K562 (cell line): ENCODE measurements around the gene KATNAL2. TPM values are rescaled to one million over a fixed set of nuclear protein-coding genes. Genes with fewer than 3 reads are reported as not detected.

ENCODE experiments used
- ATAC-seq: fragments of 200-7000 bp; cut with Tn5 transposase; 3 replicates; pipeline ENCODE4 v1.9.1; 2020; ENCODE audit warnings: moderate library complexity
- BruUV-seq: library from RNA; stranded (reverse); fragments of 400-500 nt; replicated peaks from 2 replicates; lab custom pipeline; 2021; lab: Mats Ljungman, UMichigan
- CTCF ChIA-PET: fragments of 300-600 bp; formaldehyde crosslinking; extraction: SDS; loops from one replicate; lab custom pipeline; 2021; ENCODE audit warnings: low intra/inter-chr PET ratio; lab: Yijun Ruan, JAX
- POLR2A ChIA-PET: fragments of 300-600, 350-650 bp; sonication (Branson Sonifier 250); formaldehyde crosslinking; extraction: SDS; loops from one replicate; lab custom pipeline; 2021; ENCODE audit warnings: antibody characterized with exemption, inconsistent platforms; lab: Yijun Ruan, JAX
- DNase-seq, 4 experiments: peaks; one replicate each; pipeline versions ENCODE4 v3.0.0 to v3.0.0-alpha.2; 2011 to 2018; ENCODE audit warnings: low spot score in 3 of 4, mixed read lengths in 3 of 4; ENCODE audit errors: extremely low read depth in 1 of 4
- FAIRE-seq: peaks from 2 replicates; lab custom pipeline; 2011; peaks lifted over from hg19 to GRCh38; lab: Jason Lieb, UNC
- H2AFZ ChIP-seq: 2 replicates; pipeline ENCODE4 v1.6.0; 2011; ENCODE audit warnings: low read depth, low read length, control low read depth, inconsistent platforms
- H3K27ac ChIP-seq: fragments of 200-600 bp; 3 replicates; pipeline ENCODE4 v1.8.0; 2011; ENCODE audit warnings: low read depth, mild to moderate bottlenecking, control low read depth, inconsistent platforms, low read length, moderate library complexity, mixed read lengths; ENCODE audit errors: extremely low read depth
- H3K27me3 ChIP-seq, 2 experiments: fragments of 300-600 bp in 1 of 2; 2 replicates in 1 of 2; 3 replicates in 1 of 2; pipeline versions ENCODE4 v1.6.0 to v1.8.0; 2011; ENCODE audit warnings: inconsistent platforms in 2 of 2, low read length in 2 of 2, mild to moderate bottlenecking in 1 of 2, mixed read lengths in 1 of 2, moderate library complexity in 1 of 2; ENCODE audit not compliant: control insufficient read depth in 2 of 2, insufficient read depth in 2 of 2
- H3K36me3 ChIP-seq: fragments of 300-600 bp; 3 replicates; pipeline ENCODE4 v1.8.0; 2011; ENCODE audit warnings: mild to moderate bottlenecking, low read length, inconsistent platforms; ENCODE audit not compliant: control insufficient read depth, insufficient read depth
- H3K4me1 ChIP-seq, 2 experiments: fragments of 200-600 bp in 1 of 2; replicated peaks in 1 of 2; 2 replicates in 1 of 2; 3 replicates in 1 of 2; pipeline versions ENCODE4 v1.5.1 to v1.8.0; 2011; ENCODE audit warnings: inconsistent platforms in 2 of 2, low read length in 2 of 2, mild to moderate bottlenecking in 1 of 2, mixed read lengths in 1 of 2, moderate library complexity in 1 of 2; ENCODE audit not compliant: control insufficient read depth in 2 of 2, insufficient read depth in 2 of 2
- H3K4me2 ChIP-seq: 2 replicates; pipeline ENCODE4 v1.6.1; 2011; ENCODE audit warnings: low read length, control low read depth, inconsistent platforms, mixed read lengths; ENCODE audit not compliant: insufficient read depth
- H3K4me3 ChIP-seq: fragments of 200-600 bp; sonication (generic), shearing (Covaris generic); 2 replicates; pipeline ENCODE4 v1.5.1; 2016; ENCODE audit warnings: control low read depth, inconsistent platforms
- H3K79me2 ChIP-seq: fragments of 200-600 bp; 3 replicates; pipeline ENCODE4 v1.8.0; 2011; ENCODE audit warnings: low read length, inconsistent platforms; ENCODE audit not compliant: control insufficient read depth, insufficient read depth
- H3K9ac ChIP-seq, 2 experiments: 2 replicates each; pipeline versions ENCODE4 v1.6.0 to v1.6.1; 2011; ENCODE audit warnings: low read depth in 2 of 2, low read length in 2 of 2, control low read depth in 1 of 2, inconsistent platforms in 1 of 2, mild to moderate bottlenecking in 1 of 2, mixed read lengths in 1 of 2; ENCODE audit not compliant: insufficient read depth in 1 of 2
- H3K9me1 ChIP-seq: one replicate; pipeline ENCODE4 v1.6.0; 2011; ENCODE audit warnings: inconsistent platforms, mild to moderate bottlenecking, low read length, moderate library complexity; ENCODE audit not compliant: control insufficient read depth, insufficient read depth
- H3K9me3 ChIP-seq: replicated peaks from 2 replicates; pipeline ENCODE4 v1.5.1; 2011; ENCODE audit warnings: low read depth, low read length, inconsistent platforms; ENCODE audit not compliant: control insufficient read depth, insufficient read depth
- H4K20me1 ChIP-seq: replicated peaks from 2 replicates; pipeline ENCODE4 v1.6.1; 2011; ENCODE audit warnings: low read length, inconsistent platforms, mixed read lengths; ENCODE audit not compliant: control insufficient read depth, insufficient read depth
- CHAMP1 ChIP-seq: fragments of 450-650 bp; IDR thresholded peaks from 2 replicates; pipeline ENCODE4 v1.6.1; 2016; ENCODE audit warnings: mild to moderate bottlenecking
- L3MBTL2 ChIP-seq: fragments of 450-650 bp; IDR thresholded peaks from 2 replicates; pipeline ENCODE4 v1.6.1; 2016; ENCODE audit warnings: mild to moderate bottlenecking, moderate library complexity
- MECOM ChIP-seq: fragments of 250-450 bp; sonication (Bioruptor Pico); IDR thresholded peaks from 2 replicates; pipeline ENCODE4 v1.8.0; 2022; ENCODE audit warnings: inconsistent platforms
- NFE2 ChIP-seq: IDR thresholded peaks from 2 replicates; pipeline ENCODE4 v1.6.1; 2014; ENCODE audit warnings: antibody characterized with exemption, low read depth
- PHF8 ChIP-seq: fragments of 200-600 bp; sonication (generic); IDR thresholded peaks from 2 replicates; pipeline ENCODE4 v1.6.1; 2012; ENCODE audit warnings: mixed run types, mild to moderate bottlenecking, inconsistent platforms, low read length, moderate library complexity, borderline replicate concordance
- POLR3A ChIP-seq: IDR thresholded peaks from 2 replicates; pipeline ENCODE4 v1.6.1; 2011; ENCODE audit warnings: borderline replicate concordance, mild to moderate bottlenecking, moderate library complexity; ENCODE audit not compliant: insufficient read length, insufficient read depth; ENCODE audit errors: extremely low read depth
- PTBP1 ChIP-seq: fragments of 200-400 bp; formaldehyde crosslinking; IDR thresholded peaks from 2 replicates; pipeline ENCODE4 v1.6.1; 2017; ENCODE audit warnings: low read depth, low read length
- SNAPC5 ChIP-seq: fragments of 250-450 bp; sonication (Bioruptor Pico); IDR thresholded peaks from 2 replicates; pipeline ENCODE4 v1.8.0; 2021; ENCODE audit warnings: moderate library complexity, mild to moderate bottlenecking, inconsistent platforms
- TAF7 ChIP-seq: fragments of 450-650 bp; IDR thresholded peaks from 2 replicates; pipeline ENCODE4 v1.6.1; 2016; ENCODE audit warnings: missing genetic modification characterization, missing compliant biosample characterization
- YBX1 ChIP-seq: fragments of 450-650 bp; IDR thresholded peaks from 2 replicates; pipeline ENCODE4 v1.7.1; 2016; ENCODE audit warnings: mild to moderate bottlenecking
- ZFP30 ChIP-seq: fragments of 250-450 bp; sonication (Bioruptor Pico); IDR thresholded peaks from 2 replicates; pipeline ENCODE4 v1.8.0; 2022; ENCODE audit warnings: moderate library complexity, mild to moderate bottlenecking, inconsistent platforms, borderline replicate concordance
- ZNF224 ChIP-seq: sonication (generic); formaldehyde crosslinking; IDR thresholded peaks from 2 replicates; pipeline ENCODE4 v1.8.0; 2022; ENCODE audit warnings: mild to moderate bottlenecking, missing genetic modification reagents
- WGBS: fragments of 100-300 bp; shearing (Covaris generic); methylation state at CpG from one replicate; pipeline ENCODE4 v1.1.6; 2016; ENCODE audit warnings: low coverage, mixed read lengths; ENCODE audit not compliant: insufficient coverage; ENCODE audit errors: missing lambda C conversion rate; 5-methylcytosine and 5-hydroxymethylcytosine counted together
- in situ Hi-C: fragments of 300-500 bp; cut with MboI; formaldehyde crosslinking; loops from 4 replicates; pipeline ENCODE4 v1.15.0; 2018; ENCODE audit warnings: inconsistent platforms, mixed read lengths
- intact Hi-C: fragments of 100-400 bp; cut with micrococcal nuclease; formaldehyde crosslinking; loops from 2 replicates; pipeline ENCODE4 v1.14.2; 2022
- polyA plus RNA-seq, 8 experiments: library from polyadenylated mRNA; depleted of rRNA in 4 of 8; stranded (reverse) in 5 of 8; unstranded in 3 of 8; fragments of >200 nt; fragmentation: Nextera tagmentation in 2 of 8; fragmentation: Illumina TruSeq in 1 of 8; extraction: Ambion mirVana in 2 of 8; extraction: Trizol in 1 of 8; gene quantifications; 2 replicates each; pipeline versions ENCODE4 v1.2.1 to v1.2.3, GENCODE V29; 2011 to 2014; ENCODE audit warnings: inconsistent platforms in 1 of 8, missing spikeins in 1 of 8
- total RNA-seq, 7 experiments: library from RNA; depleted of rRNA in 6 of 7; stranded (reverse); fragments of >200 nt in 6 of 7; fragmentation: Illumina TruSeq in 2 of 7; extraction: Trizol in 2 of 7; gene quantifications; 2 replicates each; pipeline versions ENCODE4 v1.2.1 to v1.2.3, GENCODE V29; 2011 to 2021; ENCODE audit warnings: low replicate concordance in 1 of 7
- TF ChIP-seq, protein P1 (sequence below): fragments of 250-450 bp; sonication (Bioruptor Pico); IDR thresholded peaks from 2 replicates; pipeline ENCODE4 v1.9.0; 2021; ENCODE audit warnings: mild to moderate bottlenecking

KATNAL2 gene
- total and polyA plus RNA-seq, 9 of the 15 experiments (the other 6 are each of a cell fraction or from before 2014, with no cell fraction given), result 0.08 to 1.2 (median 0.48) TPM

DNA sequence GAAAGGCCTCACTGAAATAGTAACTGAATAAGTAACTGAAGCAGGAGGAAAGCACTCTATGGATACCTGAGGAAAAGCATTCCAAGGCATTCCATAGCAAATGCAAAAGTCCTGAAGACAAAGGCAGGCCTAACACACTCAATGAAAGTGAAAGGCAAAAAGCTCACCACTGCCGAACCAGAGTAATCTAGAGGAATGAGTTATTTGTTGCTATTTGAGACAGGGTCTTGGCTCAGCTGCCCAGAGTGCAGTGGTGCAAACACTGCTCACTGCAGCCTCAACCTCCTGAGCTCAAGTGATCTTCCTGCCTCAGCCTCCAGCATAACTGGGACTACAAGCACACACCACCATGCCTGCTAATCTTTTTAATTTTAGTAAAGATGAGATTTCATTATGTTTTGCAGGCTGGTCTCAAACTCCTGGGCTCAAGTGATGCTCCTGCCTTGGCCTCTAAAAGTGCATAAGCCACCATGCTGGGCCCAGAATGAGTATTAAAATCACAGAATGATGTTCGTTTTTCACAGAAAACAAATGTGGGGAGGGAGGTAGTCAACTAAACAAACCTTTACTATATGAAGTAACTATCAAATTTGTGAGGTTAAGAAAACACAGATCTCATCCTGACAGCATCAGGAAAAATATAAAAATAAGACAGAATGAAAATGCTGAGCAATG lies 18.0 kb upstream of the KATNAL2 start:
- H3K36me3 ChIP-seq, result no peaks in the 10 kb centered on the region
- no peaks in the 10 kb centered on the region for H3K27me3 ChIP-seq
- no peak overlapping the region for H3K9ac ChIP-seq
- in situ Hi-C loops (no loop called here), intact Hi-C loops (no loop called here)
- DNase-seq (no peak), FAIRE-seq (no peak), ATAC-seq (peak; percentile 54)
- no peaks in the 10 kb centered on the region for H3K9me1 ChIP-seq
- no peak overlapping the region for H2AFZ ChIP-seq
- H3K4me2 ChIP-seq, result no peak overlapping the region
- no peak overlapping the region for H3K4me3 ChIP-seq
- peaks cover 0 to 8% of the 10 kb centered on the region in 2 experiments; a peak in 3 of 5 replicates for H3K4me1 ChIP-seq
- no peaks in the 10 kb centered on the region for H4K20me1 ChIP-seq
- ChIA-PET POLR2A (interaction anchor here (0.9 kb wide), 1 partner anchor 14 kb away, joined by 3 read pairs; no protein-coding TSS in a partner anchor), CTCF (no interaction called here)
- H3K27ac ChIP-seq, result no peak overlapping the region
- H3K9me3 ChIP-seq, result no peaks in the 10 kb centered on the region
- WGBS, result 38% methylated on average over 2 of the region's 2 CpGs
- peaks cover 75% of the 10 kb centered on the region for H3K79me2 ChIP-seq
- no peak for TF ChIP-seq ZFP30 (CRISPR knock-in tag)
- TF ChIP-seq SNAPC5 (CRISPR knock-in tag), result no peak
- TF ChIP-seq NFE2, result no peak
- TF ChIP-seq PHF8, result no peak
- no peak for TF ChIP-seq CHAMP1
- no peak for TF ChIP-seq MECOM
- TF ChIP-seq TAF7 (tag), result no peak
- TF ChIP-seq POLR3A, result no peak
- no peak for TF ChIP-seq YBX1
- no peak for TF ChIP-seq L3MBTL2
- no peak for TF ChIP-seq PTBP1
- TF ChIP-seq, protein P1, sequence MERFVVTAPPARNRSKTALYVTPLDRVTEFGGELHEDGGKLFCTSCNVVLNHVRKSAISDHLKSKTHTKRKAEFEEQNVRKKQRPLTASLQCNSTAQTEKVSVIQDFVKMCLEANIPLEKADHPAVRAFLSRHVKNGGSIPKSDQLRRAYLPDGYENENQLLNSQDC (CRISPR knock-in tag), result no peak
- TF ChIP-seq ZNF224, result no peak
- BruUV-seq, result no TSS peak
